Suprapubic skin (tissue), 4 donors: Measurements from ENCODE around the gene CDCA5. TPM values are rescaled to one million over a fixed set of nuclear protein-coding genes. Genes with fewer than 3 reads are reported as not detected.

Source experiments
- DNase-seq, 2 donors: peaks; one replicate each; pipeline ENCODE4 v3.0.0-alpha.2; 2019; ENCODE audit warnings: low spot score in 2 of 2
- H3K27ac ChIP-seq: fragments of 200-600 bp; sonication (generic); one replicate; pipeline ENCODE4 v1.5.1; 2019
- H3K27me3 ChIP-seq: fragments of 200-600 bp; sonication (generic); one replicate; pipeline ENCODE4 v1.5.1; 2019
- H3K36me3 ChIP-seq: fragments of 200-600 bp; sonication (generic); one replicate; pipeline ENCODE4 v1.5.1; 2019
- H3K4me1 ChIP-seq: fragments of 200-600 bp; sonication (generic); one replicate; pipeline ENCODE4 v1.5.1; 2019
- H3K4me3 ChIP-seq: fragments of 200-600 bp; sonication (generic); one replicate; pipeline ENCODE4 v1.5.1; 2019; ENCODE audit warnings: mild to moderate bottlenecking
- H3K9me3 ChIP-seq: fragments of 200-600 bp; sonication (generic); one replicate; pipeline ENCODE4 v1.5.1; 2019
- CTCF ChIP-seq, 2 donors: fragments of 200-600 bp in 1 of 2; fragments of 450-650 bp in 1 of 2; sonication (generic) in 1 of 2; IDR thresholded peaks; one replicate each; pipeline ENCODE4 v1.5.1; 2016 to 2019; ENCODE audit warnings: antibody characterized with exemption in 2 of 2, mild to moderate bottlenecking in 1 of 2, moderate library complexity in 1 of 2
- EP300 ChIP-seq: sonication (generic); formaldehyde crosslinking; IDR thresholded peaks from one replicate; pipeline ENCODE4 v1.6.1; 2017; ENCODE audit warnings: antibody characterized with exemption
- POLR2A ChIP-seq, 2 donors: fragments of 450-650 bp; IDR thresholded peaks; one replicate each; pipeline ENCODE4 v1.6.1; 2017; ENCODE audit warnings: antibody characterized with exemption in 2 of 2, mild to moderate bottlenecking in 2 of 2, moderate library complexity in 2 of 2
- POLR2AphosphoS5 ChIP-seq, 3 donors: sonication (generic); formaldehyde crosslinking; IDR thresholded peaks; one replicate each; pipeline ENCODE4 v1.6.1; 2017; ENCODE audit warnings: antibody characterized with exemption in 3 of 3
- WGBS: methylation state at CpG from one replicate; pipeline ENCODE4 v1.1.5; 2018; 5-methylcytosine and 5-hydroxymethylcytosine counted together
- total RNA-seq, 4 donors: library from RNA; depleted of rRNA; stranded (reverse); fragments of >200 nt; gene quantifications; one replicate each; pipeline ENCODE4 v1.1.0, GENCODE V29; 2016

CDCA5 gene
- total RNA-seq, 4 donors from 2014 or later: 0.91 to 6.8 (median 1.4) TPM

GRCh38 chr11:65113361-65113756, 29.5 kb upstream of the CDCA5 start:
- H3K27ac ChIP-seq: no peak overlapping the region
- H3K4me3 ChIP-seq: peak overlapping the region; percentile 61
- peak in 1 of 2 donors; percentile 75 for DNase-seq
- WGBS: 10% methylated on average over 14 of the region's 14 CpGs
- peaks cover 16% of the 10 kb centered on the region for H3K36me3 ChIP-seq
- no peaks in the 10 kb centered on the region for H3K27me3 ChIP-seq
- no peaks in the 10 kb centered on the region for H3K9me3 ChIP-seq
- TF ChIP-seq POLR2A (IDR thresholded peaks at IDR 0.05) (no peak), EP300 (no peak), POLR2AphosphoS5 (IDR thresholded peaks at IDR 0.05) (no peak), CTCF (IDR thresholded peaks at IDR 0.05) (no peak)
- H3K4me1 ChIP-seq: peaks cover 73% of the 10 kb centered on the region

GRCh38 chr11:65112546-65113360, 28.9 kb upstream of the CDCA5 start:
- WGBS: 0% methylated on average over 12 of the region's 57 CpGs
- Histone ChIP-seq H3K27ac (peak overlapping the region; percentile 59), H3K27me3 (no peaks in the 10 kb centered on the region), H3K4me3 (peak overlapping the region; percentile 61), H3K36me3 (peaks cover 21% of the 10 kb centered on the region), H3K4me1 (peaks cover 67% of the 10 kb centered on the region), H3K9me3 (no peaks in the 10 kb centered on the region)
- peak; percentile 53 to 97 for TF ChIP-seq CTCF (IDR thresholded peaks at IDR 0.05)
- peak in 1 of 3 donors; percentile 59 for TF ChIP-seq POLR2AphosphoS5 (IDR thresholded peaks at IDR 0.05)
- TF ChIP-seq POLR2A (IDR thresholded peaks at IDR 0.05): no peak
- peak; percentile 75 to 80 for DNase-seq

GRCh38 chr11:65111744-65112545, 28.1 kb upstream of the CDCA5 start, which contains the start of gene TM7SF2:
TSS of gene TM7SF2 (plus strand) at chr11:65111872. CDS start at chr11:65112016, 144 bp downstream.
- DNase-seq: peak; percentile 97 to 98
- H3K36me3 ChIP-seq: peaks cover 26% of the 10 kb centered on the region
- H3K27me3 ChIP-seq: no peaks in the 10 kb centered on the region
- 1% methylated on average over 19 of the region's 64 CpGs for WGBS
- peak in 1 of 2 donors; percentile 31 for TF ChIP-seq POLR2A (IDR thresholded peaks at IDR 0.05)
- TF ChIP-seq EP300: no peak
- TF ChIP-seq POLR2AphosphoS5 (IDR thresholded peaks at IDR 0.05): peak in 2 of 3 donors; percentile 20 to 31
- peak within 1 kb of the TSS; percentile 59 for H3K27ac ChIP-seq
- H3K4me3 ChIP-seq: peak within 1 kb of the TSS; percentile 61
- H3K4me1 ChIP-seq: peaks cover 64% of the 10 kb centered on the region
- H3K9me3 ChIP-seq: no peaks in the 10 kb centered on the region

DNA sequence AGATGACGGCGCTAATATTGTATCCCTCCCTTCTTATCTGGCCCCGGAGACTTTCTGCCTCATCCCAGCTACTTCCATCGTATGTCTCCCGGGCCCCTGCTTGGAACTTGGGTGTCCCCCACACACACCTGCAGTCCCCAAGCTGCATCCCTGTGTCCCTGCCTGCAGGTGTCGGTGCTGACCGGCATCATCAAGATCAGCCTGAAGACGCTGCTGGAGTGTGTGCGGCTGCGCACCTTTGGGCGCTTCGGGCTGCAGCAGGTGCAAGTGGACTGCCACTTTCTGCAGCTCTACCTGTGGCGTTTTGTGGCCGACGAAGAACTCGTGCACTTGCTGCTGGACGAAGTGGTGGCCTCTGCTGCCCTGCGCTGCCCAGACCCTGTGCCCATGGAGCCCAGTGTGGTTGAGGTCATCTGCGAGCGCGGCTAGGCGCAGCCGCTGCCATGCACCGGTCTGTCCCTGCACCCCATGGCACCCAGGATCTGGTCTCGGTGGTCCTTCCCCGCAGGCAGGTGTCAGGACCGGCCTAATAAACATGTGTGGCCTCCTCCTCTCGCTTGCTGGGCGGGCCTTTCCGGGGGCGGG, 27.4 kb upstream of the CDCA5 start:
- Histone ChIP-seq H3K27me3 (no peaks in the 10 kb centered on the region), H3K4me3 (peak overlapping the region; percentile 61), H3K27ac (no peak overlapping the region), H3K36me3 (peaks cover 26% of the 10 kb centered on the region), H3K9me3 (no peaks in the 10 kb centered on the region), H3K4me1 (peaks cover 57% of the 10 kb centered on the region)
- no peak for TF ChIP-seq CTCF (IDR thresholded peaks at IDR 0.05)
- TF ChIP-seq POLR2AphosphoS5 (IDR thresholded peaks at IDR 0.05): no peak
- no peak for TF ChIP-seq POLR2A (IDR thresholded peaks at IDR 0.05)
- TF ChIP-seq EP300: no peak
- DNase-seq: peak in 1 of 2 donors; percentile 73
- 84% methylated on average over 11 of the region's 31 CpGs for WGBS

- Histone ChIP-seq H3K27ac (no peak overlapping the region), H3K4me1 (peaks cover 50% of the 10 kb centered on the region), H3K27me3 (no peaks in the 10 kb centered on the region), H3K4me3 (no peak overlapping the region), H3K9me3 (no peaks in the 10 kb centered on the region), H3K36me3 (peaks cover 26% of the 10 kb centered on the region)
- 0% methylated on average over 4 of the region's 18 CpGs for WGBS
- TF ChIP-seq POLR2A (IDR thresholded peaks at IDR 0.05): no peak
- TF ChIP-seq CTCF (IDR thresholded peaks at IDR 0.05): peak; percentile 99 to 100
- DNase-seq: peak; percentile 94
Measured at GRCh38 chr11:65110354-65110861, 26.6 kb upstream of the CDCA5 start.
